ENCODE data around the gene RSPH3. TPM values are rescaled to one million over a fixed set of nuclear protein-coding genes. Genes with fewer than 3 reads are reported as not detected.
A peak's percentile ranks its signal among the peaks of the same experiment; 100 is the strongest.

Gene RSPH3
- total RNA-seq, 1 experiment from 2014 or later = 3.0 TPM

DNA sequence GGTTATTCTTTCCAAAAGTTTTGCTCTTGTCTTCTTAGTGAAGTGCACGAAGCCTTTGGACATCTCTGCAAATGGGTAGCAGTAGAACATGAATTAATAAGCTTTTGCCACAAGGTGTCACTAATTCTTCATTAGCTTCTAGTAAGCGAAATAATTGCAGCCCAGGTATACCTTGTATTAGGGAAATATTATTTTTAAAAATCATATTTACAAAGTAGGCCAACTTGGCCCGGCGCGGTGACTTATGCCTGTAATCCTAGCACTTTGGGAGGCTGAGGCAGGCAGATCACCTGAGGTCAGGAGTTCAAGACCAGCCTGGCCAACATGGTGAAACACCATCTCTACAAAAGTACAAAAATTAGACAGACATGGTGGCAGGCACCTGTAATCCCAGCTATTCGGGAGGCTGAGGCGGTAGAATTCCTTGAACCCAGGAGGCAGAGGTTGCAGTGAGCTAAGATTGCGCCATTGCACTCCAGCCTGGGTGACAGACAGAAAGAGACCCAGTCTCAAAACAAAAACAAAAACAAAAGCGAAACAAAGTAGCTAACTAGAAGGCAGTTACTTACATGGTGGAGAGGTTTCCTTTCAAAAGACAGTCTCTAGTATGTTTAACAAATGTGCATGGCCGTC, 8.8 kb upstream of the RSPH3 start:
- Histone ChIP-seq H3K36me3 (ENCODE audit: control insufficient read depth, insufficient read depth, low read length) (no peaks in the 10 kb centered on the region), H3K4me1 (no peaks in the 10 kb centered on the region), H3K4me3 (ENCODE audit: low read depth, low read length) (no peak overlapping the region), H3K27me3 (replicated peaks; ENCODE audit: control insufficient read depth, insufficient read depth, low read length) (no peaks in the 10 kb centered on the region), H3K9me3 (no peaks in the 10 kb centered on the region)
- Mint-ChIP-seq H3K9me3 (ENCODE audit: unreplicated experiment) (no peaks in the 10 kb centered on the region), H3K36me3 (ENCODE audit: insufficient read depth, unreplicated experiment) (no peaks in the 10 kb centered on the region), H3K4me1 (ENCODE audit: low read depth, unreplicated experiment) (peaks cover 7% of the 10 kb centered on the region), H3K27me3 (ENCODE audit: insufficient read depth, unreplicated experiment) (no peaks in the 10 kb centered on the region), H3K27ac (ENCODE audit: unreplicated experiment) (no peak overlapping the region), H3K4me3 (ENCODE audit: unreplicated experiment) (no peak overlapping the region)
- ChIA-PET CTCF (interaction anchor here (0.7 to 1.6 kb wide), 9 partner anchors 9 to 139 kb away, joined by 3 to 37 read pairs (median 6); partner anchors contain the start of gene RSPH3), POLR2A (interaction anchor here (0.5 to 1.0 kb wide), 3 partner anchors 9 to 126 kb away, joined by 3 read pairs; partner anchors contain the start of gene RSPH3)
- BruUV-seq (replicated peaks) = no TSS peak
- TF ChIP-seq CTCF (IDR thresholded peaks at IDR 0.05; ENCODE audit: insufficient read depth in 1 of 2, low read depth in 1 of 2, low read length in 1 of 2, severe bottlenecking in 1 of 2, unreplicated experiment in 1 of 2) = peak; percentile 30 to 46
- peak in 1 of 2 experiments; percentile 30 for DNase-seq
- intact Hi-C loops (cut with micrococcal nuclease; ENCODE audit: unreplicated experiment) = loop anchor here (1.0 kb wide), 2 partner anchors 96 to 126 kb away; no protein-coding TSS in a partner anchor

- Histone ChIP-seq H3K27me3 (replicated peaks; ENCODE audit: control insufficient read depth, insufficient read depth, low read length) (no peaks in the 10 kb centered on the region), H3K36me3 (ENCODE audit: control insufficient read depth, insufficient read depth, low read length) (no peaks in the 10 kb centered on the region), H3K9me3 (no peaks in the 10 kb centered on the region), H3K4me3 (ENCODE audit: low read depth, low read length) (no peak overlapping the region), H3K4me1 (no peaks in the 10 kb centered on the region)
- no TSS peak for BruUV-seq (replicated peaks)
- Mint-ChIP-seq H3K4me1 (ENCODE audit: low read depth, unreplicated experiment) (peaks cover 8% of the 10 kb centered on the region), H3K27ac (ENCODE audit: unreplicated experiment) (no peak overlapping the region), H3K4me3 (ENCODE audit: unreplicated experiment) (no peak overlapping the region), H3K27me3 (ENCODE audit: insufficient read depth, unreplicated experiment) (no peaks in the 10 kb centered on the region), H3K36me3 (ENCODE audit: insufficient read depth, unreplicated experiment) (no peaks in the 10 kb centered on the region), H3K9me3 (ENCODE audit: unreplicated experiment) (no peaks in the 10 kb centered on the region)
- CTCF ChIA-PET = interaction anchor here (1.5 kb wide), 1 partner anchor 127 kb away, joined by 5 read pairs; no protein-coding TSS in a partner anchor
- DNase-seq = no peak
- POLR2A ChIA-PET = no interaction called here
- intact Hi-C loops (cut with micrococcal nuclease; ENCODE audit: unreplicated experiment) = no loop called here
- no peak for TF ChIP-seq CTCF (IDR thresholded peaks at IDR 0.05; ENCODE audit: insufficient read depth in 1 of 2, low read depth in 1 of 2, low read length in 1 of 2, severe bottlenecking in 1 of 2, unreplicated experiment in 1 of 2)
Measured at GRCh38 chr6:159007510-159007909, 7.5 kb upstream of the RSPH3 start.

- Histone ChIP-seq H3K27me3 (replicated peaks; ENCODE audit: control insufficient read depth, insufficient read depth, low read length) (no peaks in the 10 kb centered on the region), H3K4me1 (peaks cover 5% of the 10 kb centered on the region; the same call in 1 of the 2 replicates), H3K9me3 (no peaks in the 10 kb centered on the region), H3K36me3 (ENCODE audit: control insufficient read depth, insufficient read depth, low read length) (no peaks in the 10 kb centered on the region), H3K4me3 (ENCODE audit: low read depth, low read length) (no peak overlapping the region)
- no peak for DNase-seq
- intact Hi-C loops (cut with micrococcal nuclease; ENCODE audit: unreplicated experiment) = no loop called here
- ChIA-PET CTCF (no interaction called here), POLR2A (no interaction called here)
- no peak for TF ChIP-seq CTCF (IDR thresholded peaks at IDR 0.05; ENCODE audit: insufficient read depth in 1 of 2, low read depth in 1 of 2, low read length in 1 of 2, severe bottlenecking in 1 of 2, unreplicated experiment in 1 of 2)
- no TSS peak for BruUV-seq (replicated peaks)
- no peaks in the 10 kb centered on the region for H3K27me3 Mint-ChIP-seq (ENCODE audit: insufficient read depth, unreplicated experiment)
- no peak overlapping the region for H3K27ac Mint-ChIP-seq (ENCODE audit: unreplicated experiment)
- H3K36me3 Mint-ChIP-seq (ENCODE audit: insufficient read depth, unreplicated experiment) = no peaks in the 10 kb centered on the region
- H3K4me1 Mint-ChIP-seq (ENCODE audit: low read depth, unreplicated experiment) = peaks cover 6% of the 10 kb centered on the region
- no peak overlapping the region for H3K4me3 Mint-ChIP-seq (ENCODE audit: unreplicated experiment)
- H3K9me3 Mint-ChIP-seq (ENCODE audit: unreplicated experiment) = no peaks in the 10 kb centered on the region
Measured at GRCh38 chr6:159005436-159005835, 5.4 kb upstream of the RSPH3 start.
